Suprapubic skin (tissue), 4 donors: ENCODE results near the gene KIAA0513.

Experiments used
- CTCF ChIP-seq, 2 donors: fragments of 200-600 bp in 1 of 2; fragments of 450-650 bp in 1 of 2; sonication (generic) in 1 of 2; IDR thresholded peaks; one replicate each; pipeline ENCODE4 v1.5.1; 2016 to 2019; ENCODE audit warnings: antibody characterized with exemption in 2 of 2, mild to moderate bottlenecking in 1 of 2, moderate library complexity in 1 of 2
- EP300 ChIP-seq: sonication (generic); formaldehyde crosslinking; IDR thresholded peaks from one replicate; pipeline ENCODE4 v1.6.1; 2017; ENCODE audit warnings: antibody characterized with exemption
- POLR2A ChIP-seq, 2 donors: fragments of 450-650 bp; IDR thresholded peaks; one replicate each; pipeline ENCODE4 v1.6.1; 2017; ENCODE audit warnings: antibody characterized with exemption in 2 of 2, mild to moderate bottlenecking in 2 of 2, moderate library complexity in 2 of 2
- POLR2AphosphoS5 ChIP-seq, 3 donors: sonication (generic); formaldehyde crosslinking; IDR thresholded peaks; one replicate each; pipeline ENCODE4 v1.6.1; 2017; ENCODE audit warnings: antibody characterized with exemption in 3 of 3

GRCh38 chr16:85007496-85008214 is 19.9 kb upstream of the KIAA0513 start:
- TF ChIP-seq CTCF (IDR thresholded peaks at IDR 0.05) (no peak), POLR2A (IDR thresholded peaks at IDR 0.05) (no peak), EP300 (no peak), POLR2AphosphoS5 (IDR thresholded peaks at IDR 0.05) (no peak)
